B cell (primary cell): ENCODE measurements around the gene PAFAH1B2. TPM values are rescaled to one million over a fixed set of nuclear protein-coding genes. Genes with fewer than 3 reads are reported as not detected.
A peak's percentile ranks its signal among the peaks of the same experiment; 100 is the strongest.

Source experiments
- ATAC-seq: fragments of 200-7000 bp; cut with Tn5 transposase; one replicate; pipeline ENCODE4 v1.10.0; 2021; ENCODE audit warnings: low read depth, mild to moderate bottlenecking, moderate number of reproducible peaks, moderate library complexity
- CTCF ChIA-PET: fragments of 350-600 bp; sonication (Branson Sonifier 250); formaldehyde crosslinking; loops from one replicate; lab custom pipeline; 2021; ENCODE audit warnings: antibody characterized with exemption, inconsistent platforms; lab: Charles Lee
- POLR2A ChIA-PET: fragments of 350-600 bp; sonication (Branson Sonifier 250); formaldehyde crosslinking; loops from one replicate; lab custom pipeline; 2021; ENCODE audit warnings: antibody characterized with exemption; lab: Charles Lee
- DNase-seq: peaks from one replicate; pipeline ENCODE4 v3.0.0; 2013
- H2AFZ ChIP-seq: 2 replicates; pipeline ENCODE4 v1.6.1; 2012; ENCODE audit warnings: mild to moderate bottlenecking, low read depth, low read length; ENCODE audit not compliant: insufficient read depth, poor library complexity, severe bottlenecking
- H3K27ac ChIP-seq, 2 donors: 1 replicate in 1 of 2; 2 replicates in 1 of 2; pipeline ENCODE4 v1.5.1; 2012 to 2013; ENCODE audit warnings: low read length in 2 of 2, mild to moderate bottlenecking in 2 of 2, moderate library complexity in 1 of 2
- H3K27me3 ChIP-seq, 4 experiments: fragments of 200-600 bp in 1 of 4; sonication (generic) in 1 of 4; replicated peaks in 1 of 4; 1 replicate in 2 of 4; 2 replicates in 2 of 4; pipeline versions ENCODE4 v1.6.1 to v1.7.0; 2013 to 2016; ENCODE audit warnings: low read length in 3 of 4, mild to moderate bottlenecking in 2 of 4, mixed read lengths in 1 of 4, moderate library complexity in 1 of 4; ENCODE audit not compliant: insufficient read depth in 4 of 4, control insufficient read depth in 3 of 4; ENCODE audit errors: control extremely low read depth in 1 of 4
- H3K36me3 ChIP-seq, 2 experiments: replicated peaks in 1 of 2; 1 replicate in 1 of 2; 2 replicates in 1 of 2; pipeline versions ENCODE4 v1.6.1 to v1.7.1; 2013; ENCODE audit warnings: low read length in 1 of 2; ENCODE audit not compliant: insufficient read depth in 2 of 2, control insufficient read depth in 1 of 2; ENCODE audit errors: control extremely low read depth in 1 of 2, extremely low read depth in 1 of 2
- H3K4me1 ChIP-seq, 2 donors: fragments of 200-600 bp in 1 of 2; sonication (generic) in 1 of 2; 1 replicate in 1 of 2; 2 replicates in 1 of 2; pipeline versions ENCODE4 v1.5.1 to v1.6.1; 2013 to 2017; ENCODE audit warnings: low read length in 2 of 2; ENCODE audit not compliant: control insufficient read depth in 2 of 2, insufficient read depth in 2 of 2
- H3K4me2 ChIP-seq: replicated peaks from 2 replicates; pipeline ENCODE3; 2012; ENCODE audit warnings: mild to moderate bottlenecking, low read depth, low read length; ENCODE audit not compliant: poor library complexity, severe bottlenecking
- H3K4me3 ChIP-seq, 5 experiments: fragments of 200-600 bp in 1 of 5; sonication (generic) in 1 of 5; 1 replicate in 3 of 5; 2 replicates in 2 of 5; pipeline versions ENCODE4 v1.5.1 to v1.7.0; 2011 to 2016; ENCODE audit warnings: low read length in 4 of 5, mild to moderate bottlenecking in 4 of 5, low read depth in 2 of 5, control low read depth in 1 of 5, moderate library complexity in 1 of 5; ENCODE audit not compliant: insufficient read depth in 1 of 5; ENCODE audit errors: control extremely low read depth in 1 of 5, extremely low read depth in 1 of 5
- H3K79me2 ChIP-seq: fragments of 200-600 bp; sonication (generic); one replicate; pipeline ENCODE4 v1.6.0; 2016; ENCODE audit warnings: low read length; ENCODE audit not compliant: control insufficient read depth, insufficient read depth
- H3K9ac ChIP-seq: fragments of 200-600 bp; sonication (generic); 2 replicates; pipeline ENCODE4 v1.6.1; 2017; ENCODE audit warnings: mild to moderate bottlenecking, low read length, moderate library complexity
- H3K9me3 ChIP-seq, 3 donors: one replicate each; pipeline versions ENCODE4 v1.6.1 to v1.7.1; 2013; ENCODE audit warnings: low read length in 2 of 3; ENCODE audit not compliant: control insufficient read depth in 2 of 3, insufficient read depth in 1 of 3; ENCODE audit errors: control extremely low read depth in 1 of 3
- H4K20me1 ChIP-seq: 2 replicates; pipeline ENCODE4 v1.6.0; 2012; ENCODE audit warnings: mild to moderate bottlenecking, low read length; ENCODE audit not compliant: insufficient read depth, control insufficient read depth, poor library complexity, severe bottlenecking
- H3K27ac Mint-ChIP-seq: one replicate; pipeline ENCODE4 v1.8.0; 2021; ENCODE audit warnings: mixed read lengths
- H3K27me3 Mint-ChIP-seq: one replicate; pipeline ENCODE4 v1.8.0; 2021; ENCODE audit warnings: mixed read lengths
- H3K4me1 Mint-ChIP-seq: one replicate; pipeline ENCODE4 v1.8.0; 2021; ENCODE audit warnings: mixed read lengths
- H3K4me3 Mint-ChIP-seq: one replicate; pipeline ENCODE4 v1.8.0; 2021; ENCODE audit warnings: mixed read lengths
- H3K9me3 Mint-ChIP-seq: one replicate; pipeline ENCODE4 v1.8.0; 2022; ENCODE audit warnings: mixed read lengths; ENCODE audit not compliant: insufficient read depth
- EZH2 ChIP-seq: IDR thresholded peaks from 2 replicates; pipeline ENCODE4 v1.6.1; 2012; ENCODE audit warnings: borderline replicate concordance, low read depth, mild to moderate bottlenecking, moderate library complexity, low read length; ENCODE audit not compliant: insufficient read depth, poor library complexity, severe bottlenecking
- WGBS: methylation state at CpG from one replicate; pipeline ENCODE4 v1.1.5; 2013; ENCODE audit warnings: missing lambda C conversion rate; ENCODE audit not compliant: insufficient coverage; 5-methylcytosine and 5-hydroxymethylcytosine counted together
- intact Hi-C: fragments of 100-400 bp; cut with micrococcal nuclease; formaldehyde crosslinking; loops from one replicate; pipeline ENCODE4 v1.10.0; 2022
- polyA plus RNA-seq: library from polyadenylated mRNA; depleted of rRNA; stranded (reverse); fragments of >200 nt; gene quantifications from 2 replicates; pipeline ENCODE4 v1.2.3, GENCODE V29; 2012
- total RNA-seq, 2 donors: library from RNA; stranded (reverse); fragments of 120-200 nt in 1 of 2; gene quantifications; 1 replicate in 1 of 2; 2 replicates in 1 of 2; pipeline versions ENCODE4 v1.2.3 to v1.2.4, GENCODE V29; 2013 to 2022
- TF ChIP-seq, protein P1 (sequence below): fragments of 200-600 bp; IDR thresholded peaks from one replicate; pipeline ENCODE4 v1.8.0; 2022; ENCODE audit warnings: antibody characterized with exemption, mild to moderate bottlenecking

PAFAH1B2 gene
- total and polyA plus RNA-seq, 2 donors (not counting 1 experiment from before 2014, with no cell fraction given): 10.7 to 103 TPM

DNA sequence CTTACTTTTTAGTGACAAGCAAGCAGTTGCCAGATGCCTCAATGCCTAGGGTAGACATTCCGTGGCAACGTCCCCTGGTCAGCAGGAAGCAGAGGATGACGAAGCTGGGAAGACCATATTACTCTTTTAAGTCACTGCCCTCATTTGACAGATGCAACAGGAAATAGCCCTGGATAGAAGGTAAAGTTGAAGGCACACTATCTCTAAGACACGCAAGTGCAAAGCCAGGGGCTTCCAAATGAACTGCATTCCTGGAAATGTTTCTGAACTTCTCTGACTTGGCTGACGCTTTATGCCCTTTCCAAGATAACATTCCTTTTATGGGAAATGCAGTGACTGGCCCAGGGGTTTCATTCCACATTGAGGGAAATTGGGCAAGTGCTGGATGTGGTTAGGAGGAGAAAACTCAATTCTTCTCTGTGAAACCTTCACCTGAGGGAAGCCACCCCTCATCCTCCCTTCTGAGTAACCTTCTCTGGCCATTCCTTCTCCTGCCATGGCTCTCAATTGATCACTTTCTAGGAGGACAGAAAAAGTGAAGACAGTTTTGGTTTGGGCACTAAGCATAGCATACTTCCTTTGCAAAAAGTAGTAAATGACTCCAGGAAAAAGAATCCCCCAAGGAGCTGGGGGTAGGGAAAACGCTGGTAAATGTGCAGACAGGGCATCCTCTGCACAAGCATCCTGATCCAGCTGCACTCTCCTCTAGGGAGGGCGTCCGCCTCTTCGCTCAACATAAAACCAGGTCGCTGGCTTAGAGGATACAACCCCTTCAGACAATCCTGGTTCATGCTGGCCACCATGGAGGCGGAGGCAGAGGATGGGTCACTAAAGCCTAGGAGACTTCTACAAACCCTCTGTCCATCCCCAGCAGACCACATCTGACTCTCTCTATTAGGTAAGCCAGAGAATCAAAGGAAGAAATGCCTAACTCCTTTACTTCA lies 73.3 kb downstream of the PAFAH1B2 start:
- TF ChIP-seq, protein P1, sequence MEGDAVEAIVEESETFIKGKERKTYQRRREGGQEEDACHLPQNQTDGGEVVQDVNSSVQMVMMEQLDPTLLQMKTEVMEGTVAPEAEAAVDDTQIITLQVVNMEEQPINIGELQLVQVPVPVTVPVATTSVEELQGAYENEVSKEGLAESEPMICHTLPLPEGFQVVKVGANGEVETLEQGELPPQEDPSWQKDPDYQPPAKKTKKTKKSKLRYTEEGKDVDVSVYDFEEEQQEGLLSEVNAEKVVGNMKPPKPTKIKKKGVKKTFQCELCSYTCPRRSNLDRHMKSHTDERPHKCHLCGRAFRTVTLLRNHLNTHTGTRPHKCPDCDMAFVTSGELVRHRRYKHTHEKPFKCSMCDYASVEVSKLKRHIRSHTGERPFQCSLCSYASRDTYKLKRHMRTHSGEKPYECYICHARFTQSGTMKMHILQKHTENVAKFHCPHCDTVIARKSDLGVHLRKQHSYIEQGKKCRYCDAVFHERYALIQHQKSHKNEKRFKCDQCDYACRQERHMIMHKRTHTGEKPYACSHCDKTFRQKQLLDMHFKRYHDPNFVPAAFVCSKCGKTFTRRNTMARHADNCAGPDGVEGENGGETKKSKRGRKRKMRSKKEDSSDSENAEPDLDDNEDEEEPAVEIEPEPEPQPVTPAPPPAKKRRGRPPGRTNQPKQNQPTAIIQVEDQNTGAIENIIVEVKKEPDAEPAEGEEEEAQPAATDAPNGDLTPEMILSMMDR: no peak
- no peak for TF ChIP-seq EZH2
- H3K9me3 ChIP-seq: no peaks in the 10 kb centered on the region
- H3K9ac ChIP-seq: no peak overlapping the region
- H3K36me3 ChIP-seq: peaks cover 5 to 86% of the 10 kb centered on the region in 2 experiments
- ChIA-PET CTCF (interaction anchor here (0.7 to 19.9 kb wide), 3 partner anchors 9 to 38 kb away, joined by 3 to 309 read pairs (median 3); partner anchors contain the start of gene SIDT2), POLR2A (no interaction called here)
- intact Hi-C loops: no loop called here
- H3K27me3 ChIP-seq: no peaks in the 10 kb centered on the region
- H3K4me3 Mint-ChIP-seq: no peak overlapping the region
- H3K4me1 ChIP-seq: no peaks in the 10 kb centered on the region
- peaks cover 14% of the 10 kb centered on the region for H4K20me1 ChIP-seq
- no peak overlapping the region for H2AFZ ChIP-seq
- H3K79me2 ChIP-seq: peaks cover 39% of the 10 kb centered on the region
- no peaks in the 10 kb centered on the region for H3K27me3 Mint-ChIP-seq
- ATAC-seq (no peak), DNase-seq (no peak)
- H3K27ac Mint-ChIP-seq: peak overlapping the region; percentile 41
- WGBS: 94% methylated on average over 8 of the region's 11 CpGs
- H3K4me3 ChIP-seq: no peak overlapping the region
- no peak overlapping the region for H3K27ac ChIP-seq
- H3K9me3 Mint-ChIP-seq: no peaks in the 10 kb centered on the region
- peaks cover 4% of the 10 kb centered on the region for H3K4me1 Mint-ChIP-seq
- no peak overlapping the region for H3K4me2 ChIP-seq
